ENCODE data around the gene GTF2A1L. TPM values are rescaled to one million over a fixed set of nuclear protein-coding genes. Genes with fewer than 3 reads are reported as not detected.

Gene GTF2A1L
- total RNA-seq, result 1 to 10 TPM in 1 of 2 donors, under 1 TPM in 1; 0.96 to 5.1 TPM

GRCh38 chr2:48617618-48618017 lies at the start of gene GTF2A1L:
GTF2A1L (plus strand) TSS chr2:48617856; CDS start chr2:48617875, 19 bp downstream.
- no peaks in the 10 kb centered on the region for H3K36me3 ChIP-seq
- no peaks in the 10 kb centered on the region for H3K9me3 ChIP-seq
- no peaks in the 10 kb centered on the region for H3K4me1 ChIP-seq
- H3K4me3 ChIP-seq, result no peak within 1 kb of the TSS
- H3K27ac ChIP-seq, result no peak within 1 kb of the TSS
- no peaks in the 10 kb centered on the region for H3K27me3 ChIP-seq
- no peak for DNase-seq (ENCODE audit: low spot score)
- TF ChIP-seq, protein P1, sequence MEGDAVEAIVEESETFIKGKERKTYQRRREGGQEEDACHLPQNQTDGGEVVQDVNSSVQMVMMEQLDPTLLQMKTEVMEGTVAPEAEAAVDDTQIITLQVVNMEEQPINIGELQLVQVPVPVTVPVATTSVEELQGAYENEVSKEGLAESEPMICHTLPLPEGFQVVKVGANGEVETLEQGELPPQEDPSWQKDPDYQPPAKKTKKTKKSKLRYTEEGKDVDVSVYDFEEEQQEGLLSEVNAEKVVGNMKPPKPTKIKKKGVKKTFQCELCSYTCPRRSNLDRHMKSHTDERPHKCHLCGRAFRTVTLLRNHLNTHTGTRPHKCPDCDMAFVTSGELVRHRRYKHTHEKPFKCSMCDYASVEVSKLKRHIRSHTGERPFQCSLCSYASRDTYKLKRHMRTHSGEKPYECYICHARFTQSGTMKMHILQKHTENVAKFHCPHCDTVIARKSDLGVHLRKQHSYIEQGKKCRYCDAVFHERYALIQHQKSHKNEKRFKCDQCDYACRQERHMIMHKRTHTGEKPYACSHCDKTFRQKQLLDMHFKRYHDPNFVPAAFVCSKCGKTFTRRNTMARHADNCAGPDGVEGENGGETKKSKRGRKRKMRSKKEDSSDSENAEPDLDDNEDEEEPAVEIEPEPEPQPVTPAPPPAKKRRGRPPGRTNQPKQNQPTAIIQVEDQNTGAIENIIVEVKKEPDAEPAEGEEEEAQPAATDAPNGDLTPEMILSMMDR (IDR thresholded peaks at IDR 0.05), result no peak

DNA sequence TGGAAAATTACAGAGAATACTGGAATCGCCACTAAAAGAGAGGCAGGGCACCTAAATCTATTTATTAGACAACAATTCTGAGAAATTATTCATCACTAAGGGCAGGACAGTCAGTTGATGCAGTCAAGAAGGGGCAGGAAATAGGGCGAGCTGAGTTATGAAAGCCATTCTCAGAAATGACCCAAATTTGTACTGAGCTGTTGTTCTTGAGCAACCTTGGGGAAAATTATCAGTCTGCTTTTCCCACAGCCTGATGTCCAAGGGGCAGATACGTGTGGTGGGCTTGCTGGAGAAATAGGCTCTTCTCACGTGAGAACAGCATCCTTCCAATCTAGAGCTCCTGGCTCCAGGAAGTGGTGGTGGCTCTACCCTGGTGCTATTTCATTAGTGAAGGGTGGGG lies 49.1 kb upstream of the GTF2A1L start:
- H3K36me3 ChIP-seq, result no peaks in the 10 kb centered on the region
- H3K4me1 ChIP-seq, result peaks cover 0 to 18% of the 10 kb centered on the region in 2 donors
- H3K9me3 ChIP-seq, result no peaks in the 10 kb centered on the region
- DNase-seq (ENCODE audit: low spot score), result no peak
- H3K27ac ChIP-seq, result no peak overlapping the region
- TF ChIP-seq, protein P1 (IDR thresholded peaks at IDR 0.05), result no peak
- no peak overlapping the region for H3K4me3 ChIP-seq
- H3K27me3 ChIP-seq, result no peaks in the 10 kb centered on the region

- H3K27ac ChIP-seq, result no peak overlapping the region
- peaks cover 0 to 18% of the 10 kb centered on the region in 2 donors for H3K4me1 ChIP-seq
Measured at GRCh38 chr2:48569433-48569832, 48.2 kb upstream of the GTF2A1L start.

DNA sequence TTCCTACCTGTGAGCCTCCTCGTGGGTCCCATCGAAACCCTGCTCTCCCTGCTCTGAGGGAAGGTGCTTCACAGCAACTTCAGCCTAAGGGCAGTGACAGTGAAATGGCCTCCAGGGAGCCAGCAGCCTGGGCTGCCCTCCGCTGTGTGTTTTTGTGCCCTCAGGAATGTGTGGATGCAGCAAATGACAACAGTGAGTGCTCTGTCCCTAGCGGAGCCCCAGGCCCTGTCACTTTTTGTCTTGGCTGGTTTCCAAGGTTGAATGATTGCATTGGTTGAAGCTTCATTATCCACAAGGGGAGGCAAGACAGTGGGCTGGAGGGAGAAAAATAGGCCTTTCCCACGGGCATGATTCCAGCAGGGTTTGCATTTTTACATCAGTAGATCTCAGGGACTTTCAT lies 44.8 kb upstream of the GTF2A1L start:
- DNase-seq (ENCODE audit: low spot score), result no peak
- H3K36me3 ChIP-seq, result no peaks in the 10 kb centered on the region
- H3K27ac ChIP-seq, result no peak overlapping the region
- TF ChIP-seq, protein P1 (IDR thresholded peaks at IDR 0.05), result no peak
- H3K27me3 ChIP-seq, result no peaks in the 10 kb centered on the region
- peaks cover 0 to 5% of the 10 kb centered on the region in 2 donors for H3K4me1 ChIP-seq
- no peak overlapping the region for H3K4me3 ChIP-seq
- H3K9me3 ChIP-seq, result no peaks in the 10 kb centered on the region

More at GRCh38 chr2:48569433-48569832, 48.2 kb upstream of the GTF2A1L start:
- Histone ChIP-seq H3K9me3 (no peaks in the 10 kb centered on the region), H3K27me3 (no peaks in the 10 kb centered on the region), H3K4me3 (no peak overlapping the region), H3K36me3 (no peaks in the 10 kb centered on the region)
- no peak for DNase-seq (ENCODE audit: low spot score)
- TF ChIP-seq, protein P1 (IDR thresholded peaks at IDR 0.05), result no peak

- H3K9me3 ChIP-seq, result no peaks in the 10 kb centered on the region
- H3K27me3 ChIP-seq, result no peaks in the 10 kb centered on the region
- no peak for DNase-seq (ENCODE audit: low spot score)
- no peak overlapping the region for H3K27ac ChIP-seq
- H3K4me3 ChIP-seq, result no peak overlapping the region
- TF ChIP-seq, protein P1 (IDR thresholded peaks at IDR 0.05), result no peak
- H3K36me3 ChIP-seq, result no peaks in the 10 kb centered on the region
- H3K4me1 ChIP-seq, result no peaks in the 10 kb centered on the region
Measured at GRCh38 chr2:48574353-48575287, 43.0 kb upstream of the GTF2A1L start.
